HG03095 (cell line): Measurements from ENCODE around the gene ESRRB.

ENCODE experiments used
- ATAC-seq: cut with Tn5 transposase; IDR thresholded peaks from one replicate; pipeline ENCODE4 v1.9.1; 2021; ENCODE audit warnings: moderate library complexity; ENCODE audit not compliant: unreplicated experiment

Gene ESRRB

GRCh38 chr14:76375947-76376404, at the start of gene ESRRB:
Gene ESRRB, plus strand, starts transcription at chr14:76376137. Its CDS starts 265 bp downstream, at chr14:76376402.
- ATAC-seq: no peak

- ATAC-seq: no peak
Observed at GRCh38 chr14:76326918-76327689, 48.8 kb upstream of the ESRRB start.

- no peak for ATAC-seq
Observed at GRCh38 chr14:76328457-76329137, 47.3 kb upstream of the ESRRB start.

DNA sequence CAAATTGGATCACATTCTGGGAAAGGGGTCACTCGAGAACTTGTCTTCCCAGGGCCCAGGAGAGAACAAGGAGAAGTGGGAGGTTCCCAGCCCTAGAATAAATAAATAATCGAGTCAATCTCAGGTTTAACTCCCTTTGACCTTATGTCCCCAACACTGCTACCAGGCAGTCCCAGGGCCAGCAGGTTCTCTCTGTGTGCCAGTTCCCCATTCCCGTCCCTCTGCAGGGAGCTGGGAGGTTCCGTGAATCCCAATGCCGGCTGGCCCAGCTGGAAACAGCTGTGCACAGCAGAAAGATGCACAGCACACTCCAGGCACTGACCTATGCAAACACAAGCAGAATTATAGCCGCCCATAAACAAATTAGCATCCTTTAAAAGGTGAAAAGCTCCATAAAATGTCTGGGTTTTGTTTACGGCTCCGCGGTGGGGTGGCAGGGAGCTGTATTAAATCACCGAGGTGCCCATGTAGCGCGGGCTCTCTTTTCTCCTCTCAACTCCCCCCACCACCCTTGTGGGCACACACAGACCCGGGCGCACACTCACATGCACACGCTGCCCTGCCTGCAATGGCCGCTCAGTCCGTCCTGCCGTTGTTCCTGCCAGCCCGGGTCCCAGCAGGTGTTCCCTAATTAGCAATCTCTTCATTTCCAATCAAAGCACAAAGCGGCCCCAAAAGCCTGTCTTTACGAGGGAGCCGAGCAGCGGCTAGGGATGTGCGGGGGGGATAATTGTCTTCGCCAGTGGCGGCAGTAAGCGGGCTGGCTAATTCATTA, 46.6 kb upstream of the ESRRB start:
- no peak for ATAC-seq

DNA sequence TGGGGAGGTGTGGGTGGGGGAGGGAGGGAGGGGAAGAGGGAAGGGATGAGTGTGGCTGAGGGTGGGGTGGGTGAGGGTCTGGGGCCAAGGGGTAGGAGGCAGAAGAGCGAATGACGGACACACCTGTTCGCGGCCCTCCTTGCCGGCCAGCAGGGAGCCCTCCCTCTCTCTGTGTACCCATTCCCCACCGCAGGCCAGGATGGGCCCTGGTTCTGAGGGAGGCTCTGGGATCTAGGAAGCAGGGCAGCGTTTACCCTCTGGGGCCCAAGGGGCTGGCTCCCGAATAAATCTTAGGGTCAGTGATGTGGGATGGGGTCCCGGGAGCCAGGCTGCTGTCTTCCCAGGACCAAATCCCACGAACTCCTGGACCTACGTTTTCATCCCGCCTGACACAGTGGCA, 46.0 kb upstream of the ESRRB start:
- no peak for ATAC-seq

- no peak for ATAC-seq
Observed at GRCh38 chr14:76330411-76331327, 45.3 kb upstream of the ESRRB start.

- ATAC-seq: no peak
Observed at GRCh38 chr14:76331328-76332011, 44.5 kb upstream of the ESRRB start.

DNA sequence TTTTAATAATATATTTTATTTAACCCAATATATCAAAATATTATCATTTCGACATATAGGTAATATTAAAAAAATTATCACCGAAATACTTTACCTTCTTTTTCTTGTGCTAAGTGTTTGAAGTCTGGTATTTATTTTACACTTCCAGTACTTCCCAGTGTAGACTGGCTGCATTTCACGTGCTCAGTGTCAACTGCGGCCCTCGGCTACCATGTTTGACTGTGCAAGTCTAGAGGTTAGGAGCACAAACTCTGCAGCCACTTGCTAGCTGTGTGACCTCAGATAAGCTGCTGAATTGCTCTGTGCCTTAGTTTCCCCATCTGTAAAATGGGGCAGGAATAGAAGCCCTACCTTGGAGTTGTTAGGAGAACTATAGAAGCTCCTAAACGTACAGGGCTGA, 42.3 kb upstream of the ESRRB start:
- no peak for ATAC-seq

GRCh38 chr14:76334316-76334715, 41.6 kb upstream of the ESRRB start:
- no peak for ATAC-seq

DNA sequence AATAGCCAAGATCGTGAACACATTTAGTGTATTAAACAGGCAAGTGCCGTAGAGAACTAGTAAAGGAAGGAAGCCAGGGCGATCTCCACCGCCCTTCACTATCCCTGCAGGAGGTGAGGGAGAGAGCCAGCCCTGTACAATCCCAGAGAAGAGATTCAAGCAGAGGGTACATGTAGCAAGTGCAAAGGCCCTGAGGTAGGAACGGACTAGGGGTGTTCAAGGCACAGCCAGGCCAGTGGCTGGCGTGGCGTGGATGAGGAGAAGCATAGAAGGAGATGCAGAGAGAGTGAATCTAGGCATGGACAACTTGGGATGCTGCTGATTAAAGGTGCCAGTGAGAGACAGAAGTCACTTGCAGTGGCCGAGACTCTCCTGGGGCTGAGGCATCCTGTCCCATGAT, 39.1 kb upstream of the ESRRB start:
- no peak for ATAC-seq

GRCh38 chr14:76337635-76338545, 38.0 kb upstream of the ESRRB start:
- ATAC-seq: no peak

DNA sequence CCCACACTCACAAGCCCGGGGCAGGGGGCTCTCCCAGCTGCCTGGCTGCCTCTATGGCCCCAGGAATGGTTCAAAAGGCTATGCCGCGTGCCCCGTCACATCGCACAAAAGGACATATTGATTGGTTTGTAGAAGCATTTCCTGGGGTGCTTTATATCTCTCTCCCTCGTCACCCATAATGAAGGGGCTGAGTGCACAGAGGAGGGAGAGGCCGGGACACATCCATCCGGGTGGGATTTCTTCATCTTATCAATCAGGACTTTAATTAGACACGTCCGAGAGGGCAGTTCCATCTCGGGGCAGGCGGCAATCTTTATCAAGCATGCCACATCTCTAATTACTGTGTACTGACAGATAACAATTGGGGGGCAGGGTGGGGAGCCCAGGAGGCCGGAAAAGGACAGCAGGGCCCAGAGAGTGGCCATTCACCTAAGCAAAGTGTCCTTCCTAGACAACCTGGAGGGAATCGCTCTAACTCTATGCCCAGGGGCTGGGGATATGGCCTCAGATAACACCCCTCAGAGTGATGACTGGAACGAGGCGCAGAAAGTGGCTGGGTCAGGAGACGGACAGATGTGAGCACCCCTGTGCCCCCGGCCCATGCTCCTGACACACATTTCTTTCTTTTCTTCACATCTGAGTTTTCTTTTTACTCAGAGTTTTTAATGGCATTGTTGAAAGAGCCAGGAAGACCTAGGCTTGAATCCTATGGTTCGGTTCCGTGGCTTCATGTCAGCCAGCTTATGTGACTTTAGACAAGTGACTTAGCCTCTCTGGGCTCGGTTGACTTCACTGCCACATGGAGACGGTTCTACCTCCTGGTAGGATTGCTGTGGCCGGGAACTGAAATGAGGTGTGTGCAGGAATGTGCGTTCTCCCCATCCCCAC, 36.0 kb upstream of the ESRRB start:
- no peak for ATAC-seq

DNA sequence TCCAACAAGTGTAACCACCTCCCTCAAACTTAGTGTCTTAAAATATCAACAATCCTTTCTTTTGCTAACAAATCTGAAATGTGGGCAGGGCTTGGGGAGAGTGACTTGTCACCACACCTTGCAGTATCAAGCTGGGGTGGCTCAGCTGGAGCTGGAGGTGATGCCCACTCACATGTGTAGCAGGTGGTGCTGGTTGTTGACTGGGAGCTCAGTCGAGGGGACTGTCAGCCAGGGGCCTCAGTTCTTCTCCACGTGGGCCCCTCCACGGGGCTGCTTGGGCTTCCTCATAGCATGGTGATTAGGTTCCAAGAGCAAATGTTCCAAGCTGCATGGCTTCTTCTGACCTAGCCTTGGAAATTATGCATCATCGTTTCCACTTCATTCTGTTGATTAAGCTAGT, 32.6 kb upstream of the ESRRB start:
- no peak for ATAC-seq

- ATAC-seq: no peak
Observed at GRCh38 chr14:76346391-76347160, 29.4 kb upstream of the ESRRB start.

DNA sequence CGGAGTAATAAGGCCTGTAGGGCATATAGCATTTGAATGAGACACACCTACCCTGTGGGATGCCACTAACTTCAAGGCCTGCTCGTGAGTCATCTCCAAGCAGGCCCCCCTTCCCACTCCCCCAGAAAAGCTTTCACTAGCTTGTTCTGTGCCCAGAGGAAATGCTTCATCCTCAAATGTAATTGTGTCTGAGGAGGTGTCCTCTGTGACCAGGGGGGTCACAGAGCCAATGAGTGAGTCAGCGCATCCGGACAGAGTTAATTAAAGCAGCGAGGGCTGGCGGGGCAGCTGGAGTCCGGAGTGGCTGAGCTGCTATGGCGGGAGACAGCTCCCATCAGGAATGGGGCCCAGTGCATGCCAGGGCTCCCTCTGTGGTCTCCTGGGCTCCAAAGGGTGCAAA, 27.0 kb upstream of the ESRRB start:
- ATAC-seq: no peak

DNA sequence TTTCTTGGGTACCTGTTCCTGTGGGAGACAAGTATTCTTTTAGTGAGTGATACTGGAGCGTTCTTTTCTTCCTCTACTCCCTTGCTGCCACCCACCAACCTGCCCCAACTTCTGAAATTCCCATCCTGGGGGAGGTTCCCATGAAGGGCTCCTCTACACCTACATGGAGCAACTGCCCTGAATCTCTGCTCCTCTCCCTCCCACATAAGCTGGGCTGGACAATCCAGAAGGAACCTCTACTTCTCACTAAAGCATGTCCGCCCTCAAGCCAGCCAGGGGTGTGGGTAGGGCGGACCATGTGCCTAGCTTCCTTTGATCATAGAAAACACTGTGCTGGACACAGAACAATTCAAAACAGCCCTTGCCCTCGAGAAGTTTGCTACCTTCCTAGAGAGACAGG, 25.9 kb upstream of the ESRRB start:
- no peak for ATAC-seq

DNA sequence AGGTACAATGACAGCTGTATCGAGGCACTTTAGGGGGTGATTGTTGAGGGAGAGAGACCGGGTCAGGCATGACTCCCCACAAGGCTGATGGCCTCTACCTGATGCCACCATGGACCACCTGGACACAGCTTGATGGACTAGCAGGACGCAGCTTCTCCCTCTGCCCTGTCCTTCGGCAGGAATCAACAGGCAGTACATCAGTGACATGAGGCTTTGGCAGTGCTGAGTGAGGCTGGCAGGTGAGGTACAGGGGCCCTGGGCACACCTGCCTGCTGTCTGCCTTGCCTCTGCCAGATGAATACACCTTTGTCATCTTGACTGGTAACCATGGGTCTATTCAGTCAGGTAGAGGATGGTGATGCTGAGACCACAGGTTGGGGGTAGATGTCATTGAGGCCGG, 25.3 kb upstream of the ESRRB start:
- ATAC-seq: no peak
